ENCODE data around the gene JHY. TPM values are rescaled to one million over a fixed set of nuclear protein-coding genes. Genes with fewer than 3 reads are reported as not detected.

The JHY gene
- total and polyA plus RNA-seq, 2 of the 8 experiments (the other 6 are each of a cell fraction or from before 2014, with no cell fraction given), result 0.29 to 0.91 TPM

DNA sequence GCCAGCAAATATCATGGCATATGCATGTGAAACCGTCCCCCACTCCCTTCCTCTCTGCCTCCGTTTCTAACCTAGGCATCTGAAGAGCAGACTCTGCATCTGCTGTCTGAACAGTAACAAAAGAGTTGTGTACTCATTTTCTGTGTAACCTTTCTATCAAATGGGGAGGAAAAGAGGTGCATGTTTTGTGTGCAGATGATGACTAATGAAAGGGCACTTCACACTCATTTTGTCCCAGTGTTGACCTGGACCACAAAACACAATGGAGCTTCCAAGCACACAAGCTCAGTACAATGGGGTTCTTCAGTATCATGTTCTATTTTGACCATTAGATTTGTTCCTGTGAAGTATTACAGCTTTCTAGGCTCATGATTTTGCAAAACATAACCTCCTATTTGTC is 13.0 kb downstream of the JHY start:
- no peak overlapping the region for H4K91ac ChIP-seq (replicated peaks; ENCODE audit: insufficient read length, low read length)
- no peak overlapping the region for H3K4me2 ChIP-seq (ENCODE audit: insufficient read depth in 1 of 2, low read depth in 2 of 2, low read length in 2 of 2)
- ChIA-PET CTCF (ENCODE audit: partially characterized antibody) (interaction anchor here (1.6 to 2.4 kb wide), 2 partner anchors 125 to 127 kb away, joined by 3 to 7 read pairs; no protein-coding TSS in a partner anchor), POLR2A (ENCODE audit: partially characterized antibody) (no interaction called here)
- H3K4ac ChIP-seq (replicated peaks; ENCODE audit: insufficient read length, low read depth, low read length), result no peak overlapping the region
- H3K79me2 ChIP-seq (ENCODE audit: control insufficient read depth in 1 of 2, insufficient read depth in 2 of 2, low read length in 2 of 2), result no peaks in the 10 kb centered on the region
- no peak overlapping the region for H2AK5ac ChIP-seq (ENCODE audit: low read depth, low read length)
- no peak overlapping the region for H4K8ac ChIP-seq (ENCODE audit: extremely low read depth, insufficient read depth, low read length)
- H2AFZ ChIP-seq (ENCODE audit: low read length), result no peak overlapping the region
- no peaks in the 10 kb centered on the region for H3K23me2 ChIP-seq (ENCODE audit: low read depth, low read length)
- H3K4me3 ChIP-seq (ENCODE audit: extremely low read depth in 1 of 4, insufficient read depth in 2 of 4, low read depth in 3 of 4, low read length in 4 of 4), result no peak overlapping the region
- no peak overlapping the region for H2BK15ac ChIP-seq (ENCODE audit: low read length)
- no peak overlapping the region for H4K5ac ChIP-seq (ENCODE audit: insufficient read length, low read depth, low read length)
- no peaks in the 10 kb centered on the region for H3K27me3 ChIP-seq (replicated peaks in 1 of 4; ENCODE audit: control insufficient read depth in 3 of 4, extremely low read depth in 1 of 4, insufficient read depth in 3 of 4, low read length in 3 of 4)
- no peak overlapping the region for H2BK20ac ChIP-seq (ENCODE audit: low read length)
- no peak overlapping the region for H3K27ac ChIP-seq (ENCODE audit: low read depth, low read length)
- WGBS, 2 experiments (ENCODE audit: extremely low coverage in 1 of 2, insufficient coverage in 1 of 2, insufficient read length in 1 of 2, insufficient replicate concordance in 2 of 2, low coverage in 1 of 2, low lambda C conversion rate in 2 of 2, missing lambda C conversion rate in 1 of 2), result 95% methylated on average over 2 of the region's 2 CpGs; no CpG with 5 or more reads in 1 of the 2 experiments
- FAIRE-seq, result no peak
- DNase-seq (ENCODE audit: low read depth in 1 of 2, low spot score in 2 of 2), result no peak
- no peak overlapping the region for H2BK120ac ChIP-seq (replicated peaks; ENCODE audit: low read depth, low read length)
- no peaks in the 10 kb centered on the region for H3K79me1 ChIP-seq (ENCODE audit: low read depth, low read length)
- H3K9me3 ChIP-seq (ENCODE audit: insufficient read depth in 2 of 2, low read depth in 1 of 2, low read length in 1 of 2), result no peaks in the 10 kb centered on the region
- H3K23ac ChIP-seq (ENCODE audit: insufficient read length), result no peak overlapping the region
- TF ChIP-seq TEAD4 (IDR thresholded peaks at IDR 0.05; ENCODE audit: low read depth, low read length), result no peak
- no peak for TF ChIP-seq KDM4A (IDR thresholded peaks at IDR 0.05; ENCODE audit: low read depth, low read length, severe bottlenecking)
- no peak for TF ChIP-seq POU5F1 (IDR thresholded peaks at IDR 0.05; ENCODE audit: low read depth, low read length)
- no peak for TF ChIP-seq RAD21 (IDR thresholded peaks at IDR 0.05 in 1 of 2, conservative IDR thresholded peaks at IDR 0.05 in 1 of 2; ENCODE audit: low read depth in 2 of 2, low read length in 2 of 2)
- no peaks in the 10 kb centered on the region for H4K20me1 ChIP-seq (replicated peaks in 1 of 2; ENCODE audit: control insufficient read depth in 1 of 2, insufficient read depth in 2 of 2, low read length in 2 of 2)
- H3K4me1 ChIP-seq (replicated peaks in 1 of 4; ENCODE audit: control insufficient read depth in 3 of 4, insufficient read depth in 4 of 4, low read length in 3 of 4), result no peaks in the 10 kb centered on the region
- no peak overlapping the region for H3K56ac ChIP-seq (replicated peaks; ENCODE audit: insufficient read length, low read depth, low read length)
- no peak overlapping the region for H3K18ac ChIP-seq (ENCODE audit: extremely low read depth, low read length)
- no peaks in the 10 kb centered on the region for H3K36me3 ChIP-seq (ENCODE audit: control insufficient read depth in 2 of 4, insufficient read depth in 4 of 4, low read length in 3 of 4)
- H2BK12ac ChIP-seq (ENCODE audit: low read depth, low read length), result no peak overlapping the region
- H2BK5ac ChIP-seq (ENCODE audit: low read depth, low read length), result no peak overlapping the region
- H3K14ac ChIP-seq (ENCODE audit: insufficient read length), result no peak overlapping the region
- H3K9ac ChIP-seq (replicated peaks in 1 of 4; ENCODE audit: extremely low read depth in 1 of 4, low read depth in 3 of 4, low read length in 3 of 4), result no peak overlapping the region

All from H1 (cell line).